ENCODE measurements around the gene FGR. TPM values are rescaled to one million over a fixed set of nuclear protein-coding genes. Genes with fewer than 3 reads are reported as not detected.
"Not testable (repeated sequence)": the region's sequence is repeated elsewhere in the genome, so short reads cannot be mapped to it uniquely, and the experiment has no call there.

Gene FGR
- total RNA-seq, 1 donor from 2014 or later = 0.13 TPM

DNA sequence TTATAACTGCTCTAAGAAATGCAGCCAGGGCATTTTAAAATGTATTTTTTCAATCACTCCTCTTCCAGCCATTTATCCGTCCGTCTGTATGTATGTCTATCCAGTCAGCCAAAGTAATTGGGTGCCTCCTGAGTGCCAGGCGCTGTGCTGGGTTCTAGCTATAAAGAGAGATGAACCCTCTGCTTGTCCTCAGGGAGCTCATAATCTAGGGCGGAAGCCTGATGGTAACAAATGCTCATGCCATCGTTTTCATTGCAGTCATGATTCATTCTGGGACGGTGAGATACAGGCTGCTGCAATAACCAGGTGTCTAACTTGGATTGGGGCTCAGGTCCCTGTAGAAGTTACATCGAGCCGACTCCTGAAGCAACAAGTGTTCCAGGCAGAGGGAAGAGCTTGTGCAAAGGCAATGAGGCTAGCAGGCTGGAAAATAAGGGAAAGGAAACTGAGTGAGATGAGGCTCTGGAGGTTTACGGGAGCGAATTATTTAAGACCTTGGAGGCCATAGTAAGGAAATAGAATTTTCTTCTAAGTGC, 25.4 kb upstream of the FGR start:
- peak in 1 of 2 donors; percentile 16 for DNase-seq (ENCODE audit: low read depth in 2 of 2)

GRCh38 chr1:27659497-27660299, 24.7 kb upstream of the FGR start:
- DNase-seq (ENCODE audit: low read depth in 2 of 2) = peak; percentile 46 to 82

DNA sequence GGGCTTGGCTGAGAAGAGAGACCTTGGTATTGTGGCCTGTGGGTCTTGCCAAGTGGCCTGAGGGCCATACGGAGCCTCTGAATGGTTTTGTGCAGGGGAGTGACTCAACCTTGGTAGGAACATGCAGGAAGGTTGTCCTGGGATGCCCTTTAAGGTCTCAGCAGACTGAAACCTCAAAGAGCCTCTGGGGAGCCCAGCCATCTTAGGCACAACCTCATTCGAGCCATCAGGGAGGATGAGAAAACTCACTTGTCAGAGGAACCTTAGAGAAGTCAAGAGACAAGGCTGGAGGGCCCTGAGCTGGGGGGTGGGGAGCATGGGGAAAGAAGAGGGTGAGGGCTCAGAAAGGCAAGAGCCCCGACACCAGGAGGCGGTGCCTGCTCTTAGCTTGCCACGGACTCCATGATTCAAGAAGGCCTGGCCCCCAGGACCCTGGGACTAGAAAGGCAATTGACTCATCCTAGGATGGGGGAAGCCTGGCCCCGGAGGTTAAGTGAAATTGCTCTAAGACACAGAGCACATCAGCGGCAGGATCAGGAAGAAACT, 24.0 kb upstream of the FGR start:
- no peak for DNase-seq (ENCODE audit: low read depth in 2 of 2)

- DNase-seq (ENCODE audit: low read depth in 2 of 2) = peak in 1 of 2 donors; percentile 24
These were observed 21.3 kb upstream of the FGR start for GRCh38 chr1:27656157-27656893.

GRCh38 chr1:27655151-27655937, 20.4 kb upstream of the FGR start:
- no peak for DNase-seq (ENCODE audit: low read depth in 2 of 2)

GRCh38 chr1:27652111-27652864, 17.3 kb upstream of the FGR start:
- no peak for DNase-seq (ENCODE audit: low read depth in 2 of 2)

GRCh38 chr1:27650539-27651175, 15.7 kb upstream of the FGR start:
- DNase-seq (ENCODE audit: low read depth in 2 of 2) = peak in 1 of 2 donors; percentile 43

GRCh38 chr1:27650171-27650538, 15.2 kb upstream of the FGR start:
- DNase-seq (ENCODE audit: low read depth in 2 of 2) = no peak

DNA sequence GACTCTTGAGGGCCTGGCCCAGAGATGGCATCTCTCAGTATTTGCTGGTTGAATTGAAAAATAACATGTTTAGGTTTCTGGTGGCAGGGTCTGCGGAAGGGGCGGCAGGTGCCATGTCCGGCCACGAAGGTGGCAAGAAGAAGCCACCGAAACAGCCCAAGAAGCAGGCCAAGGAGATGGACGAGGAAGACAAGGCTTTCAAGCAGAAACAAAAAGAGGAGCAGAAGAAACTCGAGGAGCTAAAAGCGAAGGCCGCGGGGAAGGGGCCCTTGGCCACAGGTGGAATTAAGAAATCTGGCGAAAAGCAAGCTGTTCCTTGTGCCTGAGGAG, 14.3 kb upstream of the FGR start:
- DNase-seq (ENCODE audit: low read depth in 2 of 2) = no peak

DNA sequence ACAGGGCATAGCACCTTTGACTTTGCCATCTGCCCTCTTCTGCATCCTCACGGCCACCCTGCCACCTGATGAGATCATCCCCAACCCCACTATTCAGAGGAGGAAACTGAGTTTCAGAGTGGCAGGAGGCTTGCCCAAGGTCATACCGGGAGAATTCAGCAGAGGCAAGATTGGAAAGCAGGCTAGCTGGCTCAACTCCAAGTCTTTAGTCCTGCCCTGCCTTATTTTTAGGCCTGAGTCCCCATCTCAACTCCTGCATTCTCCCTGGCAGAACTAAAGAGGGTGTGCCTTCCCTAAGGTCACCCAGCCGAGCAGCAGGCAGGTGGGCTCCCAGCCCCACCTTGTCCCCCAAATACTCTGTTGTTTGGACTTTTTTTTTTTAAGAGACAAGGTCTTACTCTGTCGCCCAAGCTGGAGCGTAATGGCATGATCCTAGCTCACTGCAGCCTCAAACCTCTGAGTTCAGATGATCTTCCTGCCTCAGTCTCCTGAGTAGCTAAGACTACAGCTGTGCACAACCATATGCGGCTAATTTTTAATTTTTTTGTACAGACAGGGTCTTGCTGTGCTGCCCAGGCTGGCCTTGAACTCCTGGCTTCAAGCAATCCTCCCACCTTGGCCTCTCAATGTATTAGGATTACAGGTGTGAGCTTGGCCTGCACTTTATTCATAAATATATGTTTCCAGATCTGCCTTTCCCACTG, 13.8 kb upstream of the FGR start:
- DNase-seq (ENCODE audit: low read depth in 2 of 2) = no peak

DNA sequence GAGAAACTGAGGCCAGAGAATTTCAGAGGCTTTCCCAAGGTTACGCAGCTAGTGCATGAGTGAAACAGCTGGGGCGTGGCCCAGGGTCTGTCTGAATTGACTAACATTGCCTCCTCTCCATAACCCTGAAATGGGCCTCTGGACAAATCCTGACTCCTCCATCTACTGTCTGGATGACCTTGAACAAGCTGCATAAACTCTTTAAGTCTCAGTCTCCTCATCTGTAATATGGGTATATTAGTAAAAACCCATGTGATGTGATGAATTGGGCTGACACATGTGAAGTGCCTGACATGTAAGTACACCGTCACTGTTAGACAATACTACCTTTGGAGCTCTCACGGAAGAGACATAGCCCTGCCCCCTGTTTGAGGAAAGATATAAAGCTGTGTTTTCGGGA, 12.3 kb upstream of the FGR start:
- DNase-seq (ENCODE audit: low read depth in 2 of 2) = no peak

- DNase-seq (ENCODE audit: low read depth in 2 of 2) = no peak
These were observed 11.7 kb upstream of the FGR start for GRCh38 chr1:27646676-27647075.

DNA sequence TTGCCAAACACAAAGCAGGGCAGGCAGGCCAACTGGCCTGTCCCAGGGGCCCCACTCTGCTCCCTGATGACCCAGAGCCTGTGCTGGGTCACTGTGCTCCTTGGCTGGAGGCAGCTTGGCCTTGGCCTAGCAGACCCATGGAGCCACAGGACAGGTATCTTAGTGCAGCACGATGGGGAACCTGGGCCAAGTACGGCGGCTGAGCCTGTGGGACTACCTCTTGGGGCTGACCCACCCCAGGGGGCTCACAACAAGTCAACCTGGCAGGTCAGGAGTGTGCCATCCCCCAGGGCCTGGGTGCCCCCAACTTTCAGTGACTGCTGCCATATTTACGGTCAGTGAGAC, 10.1 kb upstream of the FGR start:
- DNase-seq (ENCODE audit: low read depth in 2 of 2) = no peak

GRCh38 chr1:27644369-27645070, 9.5 kb upstream of the FGR start:
- DNase-seq (ENCODE audit: low read depth in 2 of 2) = no peak

GRCh38 chr1:27643600-27644368, 8.8 kb upstream of the FGR start:
- peak; percentile 35 to 58 for DNase-seq (ENCODE audit: low read depth in 2 of 2)

DNA sequence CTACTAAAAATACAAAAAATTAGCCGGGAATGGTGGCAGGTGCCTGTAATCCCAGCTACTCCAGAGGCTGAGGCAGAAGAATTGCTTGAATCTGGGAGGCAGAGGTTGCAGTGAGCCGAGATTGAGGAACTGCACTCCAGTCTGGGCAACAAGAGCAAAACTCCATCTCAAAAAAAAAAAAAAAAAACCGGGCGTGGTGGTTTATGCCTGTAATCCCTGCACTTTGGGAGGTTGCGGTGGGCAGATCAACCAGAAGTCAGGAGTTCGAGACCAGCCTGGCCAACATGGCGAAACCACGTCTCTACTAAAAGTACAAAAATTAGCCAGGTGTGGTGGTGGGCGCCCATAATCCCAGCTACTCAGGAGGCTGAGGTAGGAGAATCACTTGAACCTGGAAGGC, 5.5 kb upstream of the FGR start:
- DNase-seq (ENCODE audit: low read depth in 2 of 2) = not testable (repeated sequence)

- DNase-seq (ENCODE audit: low read depth in 2 of 2) = no peak
These were observed 3.8 kb upstream of the FGR start for GRCh38 chr1:27638805-27639204.

- DNase-seq (ENCODE audit: low read depth in 2 of 2) = no peak
These were observed 3.2 kb upstream of the FGR start for GRCh38 chr1:27638047-27638734.

All from dermis microvascular lymphatic vessel endothelial cell (primary cell).